GM21619 (cell line): Measurements from ENCODE around the gene ZDHHC24.

ENCODE experiments used
- ATAC-seq: cut with Tn5 transposase; IDR thresholded peaks from one replicate; pipeline ENCODE4 v1.9.1; 2021; ENCODE audit not compliant: unreplicated experiment

Gene ZDHHC24

DNA sequence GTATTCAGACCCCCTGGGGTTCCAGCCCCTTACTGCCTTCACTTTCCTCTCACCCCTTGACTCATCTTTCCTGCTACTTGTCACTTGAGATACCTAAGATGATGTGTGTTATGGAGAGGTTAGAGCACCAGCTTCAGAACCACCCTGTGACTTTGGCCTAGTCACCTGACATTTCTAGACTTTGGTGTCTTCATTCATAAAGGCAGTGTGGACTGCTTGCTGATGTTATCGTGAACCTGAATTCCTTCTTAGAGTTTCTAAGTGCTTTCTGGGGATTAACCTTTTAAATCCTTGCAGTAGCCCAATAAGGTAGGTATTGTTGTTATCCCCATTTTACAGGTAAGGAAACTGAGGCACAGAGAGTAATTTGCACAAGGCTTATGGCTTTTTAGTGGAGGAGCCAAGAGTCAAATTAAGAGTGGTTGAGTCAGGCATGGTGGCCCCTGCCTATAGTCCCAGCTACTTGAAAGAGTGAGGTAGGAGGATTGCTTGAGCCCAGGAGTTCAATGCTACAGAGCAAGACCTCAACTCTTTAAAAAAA is 40.5 kb downstream of the ZDHHC24 start:
- no peak for ATAC-seq

DNA sequence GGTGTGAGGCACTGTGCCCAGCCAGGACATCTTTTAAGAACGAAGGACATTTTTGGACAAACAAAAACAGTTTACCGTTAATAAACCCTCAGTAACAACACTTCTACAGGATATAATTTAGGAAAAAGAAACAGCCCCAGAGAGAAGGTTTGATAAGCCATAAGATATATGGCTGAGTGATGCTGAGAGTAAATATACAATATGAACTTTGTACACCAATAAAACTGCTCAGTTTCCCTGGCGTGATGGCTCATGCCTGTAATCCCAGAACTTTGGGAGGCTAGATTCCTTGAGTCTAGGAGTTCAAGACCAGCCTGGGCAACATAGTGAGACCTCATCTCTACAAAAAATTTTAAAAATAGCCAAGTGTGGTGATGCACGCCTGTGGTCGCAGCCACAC is 47.3 kb downstream of the ZDHHC24 start:
- ATAC-seq, result no peak

DNA sequence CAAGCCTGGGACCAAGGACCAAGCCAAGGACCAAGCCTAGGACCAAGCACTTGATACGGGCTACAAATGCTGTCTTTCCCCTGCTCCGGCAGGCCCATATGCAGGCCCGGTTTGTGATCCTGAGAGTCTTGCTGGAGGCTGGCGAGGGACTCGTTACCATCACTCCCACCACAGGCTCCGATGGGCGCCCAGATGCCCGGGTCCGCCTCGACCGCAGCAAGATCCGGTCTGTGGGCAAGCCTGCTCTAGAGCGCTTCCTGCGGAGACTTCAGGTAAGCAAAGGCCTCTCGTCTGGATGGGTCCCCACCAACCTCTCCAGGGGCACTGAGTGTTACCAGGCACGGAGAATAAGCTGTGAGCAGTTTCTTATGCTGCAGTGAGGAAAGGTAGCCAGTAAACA is 48.6 kb downstream of the ZDHHC24 start:
- ATAC-seq, result no peak

DNA sequence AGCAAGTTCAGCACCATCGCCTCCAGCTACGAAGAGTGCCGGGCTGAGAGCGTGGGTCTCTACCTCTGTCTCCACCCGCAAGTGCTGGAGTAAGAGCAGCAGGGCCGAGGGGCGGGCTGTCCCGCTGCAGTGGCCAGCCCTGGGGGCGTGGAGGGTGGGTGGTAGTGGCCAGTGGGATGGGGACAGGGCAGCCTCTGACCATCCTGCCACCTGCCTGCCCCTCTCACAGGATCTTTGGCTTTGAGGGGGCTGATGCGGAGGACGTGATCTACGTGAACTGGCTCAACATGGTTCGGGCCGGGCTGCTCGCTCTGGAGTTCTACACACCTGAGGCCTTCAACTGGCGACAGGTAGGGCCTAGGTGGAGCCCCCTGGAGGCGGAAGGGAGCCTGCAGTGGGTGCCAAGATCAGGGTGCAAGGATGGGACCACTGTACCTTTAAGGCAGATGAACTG is 50.4 kb downstream of the ZDHHC24 start:
- no peak for ATAC-seq

DNA sequence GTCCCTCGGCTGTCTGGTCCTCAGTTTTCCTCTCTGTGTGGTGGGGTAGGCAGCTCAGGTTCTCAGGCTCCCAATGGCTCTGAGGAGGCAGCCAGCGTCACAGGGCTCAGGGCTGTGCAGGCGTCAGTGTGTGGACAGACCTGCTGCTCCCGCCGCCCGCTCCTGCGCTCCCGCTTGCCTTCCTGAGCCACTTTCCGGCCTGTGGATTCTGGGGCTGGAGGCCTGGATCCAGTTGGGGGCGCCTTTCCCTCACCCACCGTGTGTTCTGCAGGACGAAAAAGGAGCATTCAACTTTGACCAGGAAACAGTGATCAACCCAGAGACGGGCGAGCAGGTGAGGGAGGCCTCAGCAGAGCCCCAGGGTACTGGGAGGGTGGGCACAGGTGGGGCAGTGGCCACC is 50.9 kb downstream of the ZDHHC24 start:
- no peak for ATAC-seq

DNA sequence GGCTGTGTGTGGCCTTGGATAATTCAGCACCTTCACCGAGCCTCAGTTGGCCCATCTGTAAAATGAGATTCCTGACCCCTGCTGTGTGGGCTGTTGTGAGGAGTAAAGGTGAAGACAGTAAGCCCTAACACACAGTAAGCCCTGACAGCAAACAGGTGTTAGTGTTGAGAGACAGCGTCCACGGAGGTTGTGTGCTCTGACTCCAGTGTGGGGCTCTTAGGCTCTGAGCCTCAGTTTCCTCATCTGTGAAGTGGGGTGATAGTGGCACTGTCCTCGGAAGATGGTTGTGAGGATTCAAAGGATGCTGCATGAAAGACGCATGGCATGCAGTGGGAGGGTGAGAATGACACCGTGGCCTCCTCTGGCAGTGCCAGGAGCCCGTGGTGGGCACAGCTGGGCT is 51.4 kb downstream of the ZDHHC24 start:
- no peak for ATAC-seq

DNA sequence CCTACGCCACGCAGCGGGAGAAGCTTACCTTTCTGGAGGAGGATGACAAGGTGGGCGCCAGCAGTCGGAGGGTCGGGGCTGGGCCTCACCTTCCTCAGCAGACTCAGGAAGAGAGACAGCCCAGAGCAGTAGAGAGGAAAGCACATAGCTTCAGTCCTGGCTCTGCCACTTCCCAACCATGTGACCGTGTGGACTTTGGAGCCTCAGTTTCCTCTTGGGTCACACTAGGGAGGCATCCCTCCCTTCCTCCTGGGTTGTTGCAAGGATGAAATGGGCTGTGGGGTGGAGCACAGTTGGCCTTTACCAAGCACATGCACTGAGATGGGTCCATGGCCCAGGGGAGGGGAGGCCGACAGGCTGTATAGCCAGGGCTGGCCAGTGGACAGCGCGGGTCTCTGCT is 52.7 kb downstream of the ZDHHC24 start:
- no peak for ATAC-seq

DNA sequence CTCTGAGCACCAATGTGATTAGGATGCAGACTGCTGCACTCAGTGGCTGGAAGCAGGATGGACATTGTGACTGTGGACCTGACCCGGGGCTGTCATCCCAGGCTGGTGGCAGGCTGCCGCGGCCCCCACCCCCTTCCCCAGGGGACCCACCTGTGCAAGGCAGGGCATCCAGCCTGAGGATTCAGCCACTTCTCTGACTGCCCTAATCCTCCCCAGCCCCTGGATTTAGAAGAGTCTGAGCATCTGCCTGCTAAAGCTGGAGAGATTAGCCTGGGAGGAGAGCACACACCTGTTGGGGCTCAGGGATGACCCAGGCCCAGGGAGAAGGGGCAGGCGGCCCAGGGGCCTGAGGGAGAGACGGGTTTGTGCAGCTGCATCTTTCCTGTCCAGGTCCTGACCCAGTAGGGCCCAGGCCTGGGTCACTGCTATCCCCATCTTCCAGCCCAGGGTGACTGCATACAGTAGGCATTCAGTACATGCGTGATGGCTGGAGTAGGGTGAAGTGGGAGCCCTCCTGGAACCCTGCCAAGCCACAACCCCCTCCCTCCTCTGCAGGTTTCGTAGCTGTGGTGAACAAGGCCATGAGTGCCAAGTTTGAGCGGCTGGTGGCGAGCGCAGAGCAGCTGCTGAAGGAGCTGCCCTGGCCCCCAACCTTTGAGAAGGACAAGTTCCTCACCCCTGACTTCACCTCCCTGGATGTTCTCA is 53.5 kb downstream of the ZDHHC24 start:
- no peak for ATAC-seq

DNA sequence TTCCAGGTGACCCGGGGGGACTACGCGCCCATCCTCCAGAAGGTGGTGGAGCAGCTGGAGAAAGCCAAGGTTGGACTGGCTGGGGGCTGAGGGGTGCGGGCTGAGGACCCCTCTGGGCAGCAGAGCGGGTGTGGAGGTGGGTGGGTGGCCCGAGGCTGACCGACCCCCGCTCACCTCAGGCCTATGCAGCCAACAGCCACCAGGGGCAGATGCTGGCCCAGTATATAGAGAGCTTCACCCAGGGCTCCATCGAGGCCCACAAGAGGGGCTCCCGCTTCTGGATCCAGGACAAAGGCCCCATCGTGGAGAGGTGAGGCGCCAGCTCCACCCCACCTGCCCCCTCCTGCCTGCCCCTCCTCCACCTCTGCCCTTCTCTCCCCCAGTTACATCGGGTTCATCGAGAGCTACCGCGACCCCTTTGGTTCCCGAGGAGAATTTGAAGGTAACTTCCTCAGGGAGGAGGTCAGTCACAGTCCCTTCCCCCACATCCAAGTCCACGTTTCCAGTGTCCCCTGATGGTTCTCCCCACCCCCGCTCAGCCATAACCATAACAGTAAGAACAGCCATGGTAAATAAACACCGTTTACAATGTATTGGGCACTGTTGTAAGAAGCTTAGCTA is 54.4 kb downstream of the ZDHHC24 start:
- ATAC-seq, result no peak

DNA sequence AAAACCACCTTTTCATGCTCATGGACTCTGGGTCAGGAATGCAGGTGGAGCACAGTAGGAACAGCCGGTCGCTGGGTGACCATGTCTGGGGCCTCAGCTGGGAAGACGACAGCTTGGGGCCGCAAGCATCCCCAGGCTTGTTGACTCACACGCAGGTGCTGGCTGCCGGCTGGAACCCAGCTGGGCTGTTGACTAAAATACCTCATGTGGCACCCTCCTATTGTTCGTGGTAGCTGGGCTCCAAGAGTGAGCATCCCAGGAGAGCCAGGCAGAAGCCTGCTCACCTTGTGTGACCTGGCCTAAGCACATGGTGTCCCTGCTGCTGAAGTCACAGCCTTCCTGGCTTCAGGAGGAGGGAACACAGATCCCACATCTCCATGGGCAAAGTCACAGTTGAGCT is 56.2 kb downstream of the ZDHHC24 start:
- no peak for ATAC-seq

DNA sequence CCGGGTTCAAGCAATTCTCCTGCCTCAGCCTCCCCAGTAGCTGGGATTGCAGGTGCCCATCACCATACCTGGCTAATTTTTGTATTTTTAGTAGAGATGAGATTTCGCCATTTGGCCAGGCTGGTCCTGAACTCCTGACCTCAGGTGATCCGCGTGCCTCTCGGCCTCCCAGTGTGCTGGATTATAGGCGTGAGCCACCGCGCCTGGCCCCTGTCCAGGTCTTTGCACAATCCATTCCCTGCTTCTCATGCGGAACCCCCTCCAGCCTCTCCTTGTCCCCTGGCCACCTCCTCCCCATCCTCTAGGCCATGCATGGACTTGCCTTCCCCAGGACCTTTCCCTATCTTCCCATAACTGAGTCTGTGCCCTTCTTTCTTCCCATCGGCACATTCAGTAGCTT is 56.9 kb downstream of the ZDHHC24 start:
- no peak for ATAC-seq

DNA sequence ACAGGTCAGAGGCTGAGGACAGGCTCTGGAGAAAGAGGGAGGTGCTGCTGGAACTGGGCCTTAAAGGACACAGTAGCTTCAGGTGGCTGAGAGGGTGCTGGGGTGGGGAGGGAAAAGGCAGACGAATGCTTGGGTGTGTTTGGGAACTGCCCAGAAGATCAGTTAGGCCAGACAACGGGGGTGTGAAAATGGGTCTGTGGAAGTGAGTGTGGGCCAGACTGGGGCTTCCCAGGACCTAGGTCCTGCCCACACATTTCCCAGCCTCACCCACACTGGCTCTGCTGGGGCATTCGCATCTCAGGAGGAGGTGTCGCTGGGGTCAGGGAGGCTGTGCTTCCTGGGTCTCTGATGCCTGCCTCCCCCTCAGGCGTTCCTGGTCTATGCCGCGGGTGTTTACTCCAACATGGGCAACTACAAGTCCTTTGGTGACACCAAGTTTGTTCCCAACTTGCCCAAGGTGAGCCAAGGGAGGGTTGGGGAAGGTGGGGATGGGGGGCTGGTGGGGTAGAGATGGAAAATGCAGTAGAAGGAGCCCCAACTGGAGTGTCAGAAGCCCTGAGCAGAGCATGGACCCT is 61.0 kb downstream of the ZDHHC24 start:
- no peak for ATAC-seq

DNA sequence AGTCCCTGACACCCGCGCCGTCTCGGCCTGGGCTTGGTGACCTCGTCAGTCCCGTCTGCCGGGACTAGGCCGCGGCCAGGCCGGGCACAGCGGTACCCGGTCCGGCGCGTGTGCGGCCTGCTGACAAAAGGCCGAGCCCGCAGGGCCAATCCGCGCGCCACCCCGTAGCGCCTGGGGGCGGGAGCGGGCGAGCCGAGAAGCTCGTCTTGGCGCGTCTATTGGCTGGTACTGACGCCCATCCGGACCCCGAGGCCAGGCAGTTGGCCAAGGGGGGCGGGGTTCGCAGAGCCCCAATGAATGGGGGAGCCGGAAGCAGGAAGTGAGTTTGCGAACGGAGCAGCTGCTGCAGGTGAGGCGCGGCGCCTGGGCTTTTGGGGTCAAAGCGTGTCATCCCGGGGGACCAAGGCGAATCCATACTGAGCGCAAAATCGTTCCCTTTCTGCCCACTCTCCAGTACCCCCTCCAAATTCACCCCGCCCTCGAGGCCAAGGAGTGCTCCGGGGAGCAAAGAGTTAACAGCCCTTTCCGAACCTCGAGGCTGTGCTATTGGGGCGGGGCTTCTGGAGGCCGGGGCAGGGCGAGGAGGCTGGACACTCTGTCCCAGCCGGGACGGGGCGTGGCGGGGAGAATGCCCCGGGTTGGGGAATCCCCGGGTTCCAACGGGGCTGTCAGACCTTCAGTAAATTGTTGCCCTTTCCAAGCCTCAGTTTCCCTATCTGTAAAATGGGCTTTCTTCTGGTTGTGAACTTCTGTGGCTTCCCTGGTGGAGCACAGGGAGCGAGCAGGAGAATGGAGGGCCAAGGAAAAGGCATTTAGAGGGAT is 65.5 kb downstream of the ZDHHC24 start, which contains the start of gene DPP3:
Gene DPP3 (plus strand): TSS at position 318 of the 822 bp plus-strand sequence. CDS start 1,767 bp downstream, outside the sequence.
- peak; percentile 88 for ATAC-seq

DNA sequence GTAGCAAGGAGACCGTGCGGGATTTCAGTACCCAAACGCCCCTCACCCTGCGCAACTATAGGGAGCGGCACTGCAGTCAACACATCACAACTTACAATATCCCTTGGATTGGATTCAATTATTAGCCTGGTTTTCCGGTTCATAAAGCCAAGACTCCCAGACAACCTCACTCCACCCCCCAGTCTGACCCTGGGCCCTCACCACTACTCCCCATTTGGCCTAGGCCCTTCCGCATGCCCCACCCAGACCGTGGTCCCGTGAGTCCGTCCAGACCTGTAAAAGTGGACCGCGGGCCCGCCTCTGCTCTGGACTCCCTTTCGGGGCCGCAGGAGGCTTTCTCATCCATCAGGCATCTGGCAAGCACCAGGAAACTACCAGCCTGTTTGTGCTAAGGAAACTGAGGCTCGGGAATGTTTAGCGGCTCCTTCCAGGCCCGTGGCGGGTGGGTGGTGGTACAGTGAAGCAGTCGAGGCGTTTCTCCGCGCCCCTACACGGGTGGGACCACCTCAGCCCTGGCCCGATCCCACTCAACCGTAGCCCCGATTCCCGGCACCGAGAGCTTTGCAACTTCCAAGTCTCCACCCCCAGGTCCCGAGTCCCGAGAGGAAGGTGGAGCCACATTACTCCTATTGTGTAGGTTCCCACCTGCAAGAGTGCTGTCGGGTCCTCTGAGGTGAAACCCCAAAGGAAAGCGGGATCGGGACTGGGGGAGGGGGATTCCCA is 66.3 kb downstream of the ZDHHC24 start:
- no peak for ATAC-seq

DNA sequence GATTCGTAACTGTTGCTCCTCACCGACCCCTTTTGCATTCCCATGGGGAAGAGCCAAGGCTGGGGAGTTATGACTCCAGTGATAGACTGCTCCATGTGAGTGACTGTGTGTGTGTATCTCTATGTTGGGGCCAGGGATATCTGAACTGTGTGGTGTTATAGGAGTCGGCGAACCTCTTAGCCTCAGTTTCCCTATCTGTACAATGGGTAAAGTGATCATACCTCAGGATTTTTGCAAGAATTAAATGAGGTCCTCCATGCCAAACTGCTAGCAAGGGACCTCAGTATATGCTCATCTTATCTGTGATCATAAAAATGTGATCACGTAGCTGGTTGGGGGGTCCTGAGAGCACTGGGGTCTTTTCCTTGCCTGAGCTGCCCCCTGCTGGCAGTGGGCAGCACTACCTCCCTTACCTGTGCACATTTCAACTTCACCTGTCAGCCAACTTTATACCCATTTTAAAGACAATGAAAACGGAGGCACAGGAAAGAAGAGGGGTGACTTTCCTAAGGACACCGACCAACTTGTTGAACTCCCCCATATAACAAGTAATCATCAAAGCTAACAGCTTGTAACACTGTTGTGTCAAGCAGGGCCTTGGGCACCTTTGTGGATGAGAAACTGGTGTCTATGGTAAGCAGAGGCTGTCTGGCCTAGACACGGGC is 67.0 kb downstream of the ZDHHC24 start:
- no peak for ATAC-seq

DNA sequence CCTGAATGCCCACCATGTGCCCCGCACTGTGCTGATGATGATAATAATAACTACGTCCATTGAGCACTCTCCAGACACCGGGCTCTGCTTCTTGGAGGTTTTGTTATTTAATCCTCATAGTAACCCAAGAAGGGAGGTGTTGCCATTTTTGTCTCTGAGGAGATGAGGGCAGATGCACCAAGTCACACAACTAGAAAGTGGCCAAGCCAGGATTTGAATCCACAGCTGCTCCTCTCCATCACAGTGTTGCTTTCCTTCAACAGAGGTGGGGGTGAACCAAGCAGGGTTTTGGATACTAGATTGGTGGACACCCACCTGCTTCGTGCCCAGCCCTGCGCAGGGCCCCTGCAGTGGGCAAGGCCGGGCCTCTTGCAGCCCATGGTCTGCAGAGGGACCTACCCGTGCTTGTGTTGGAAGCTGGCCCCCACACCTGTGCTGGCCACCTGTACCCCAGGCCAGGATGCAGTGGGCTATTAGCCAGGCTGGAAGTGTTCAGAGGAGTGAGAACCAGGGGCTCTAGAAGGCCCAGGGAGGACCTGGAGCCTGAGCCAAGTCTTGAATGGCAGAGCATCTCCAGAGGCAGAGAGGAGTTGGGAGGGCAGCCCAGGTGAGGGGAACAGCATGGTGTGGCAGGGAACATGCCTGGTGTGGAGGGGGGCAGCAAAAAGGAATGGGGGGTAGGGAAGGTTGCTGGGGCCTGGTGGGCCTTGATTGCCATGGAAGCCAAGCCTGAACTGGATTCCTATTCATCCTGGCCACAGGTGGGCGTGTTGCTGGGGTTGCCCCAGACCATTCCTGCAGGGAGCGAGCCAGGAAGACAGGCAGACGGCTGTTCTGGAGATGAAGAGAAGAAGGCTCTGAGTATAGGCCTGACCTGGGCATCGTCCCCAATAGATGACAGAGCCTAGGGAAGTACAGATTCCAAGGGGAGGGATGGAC is 68.3 kb downstream of the ZDHHC24 start:
- ATAC-seq, result no peak

DNA sequence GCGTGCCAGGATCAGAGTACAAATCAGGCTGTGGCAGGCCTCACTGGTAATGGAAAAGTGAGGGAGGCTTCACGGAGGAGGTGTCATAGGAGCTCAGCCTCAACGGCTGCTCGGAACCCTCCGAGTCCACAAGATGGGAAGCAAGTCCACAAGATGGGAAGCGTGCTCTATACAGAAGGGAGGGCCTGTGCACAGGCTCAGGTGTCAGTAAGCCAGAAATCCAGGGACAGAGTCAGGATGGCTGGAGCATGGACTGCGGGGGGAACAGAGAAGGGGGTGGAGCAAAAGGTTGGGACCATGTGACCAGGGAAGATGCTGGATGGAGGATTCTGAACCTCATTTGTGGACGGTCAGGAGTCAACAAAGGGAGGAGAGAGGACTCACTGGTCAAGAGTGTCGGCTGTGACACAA is 69.0 kb downstream of the ZDHHC24 start:
- ATAC-seq, result no peak

DNA sequence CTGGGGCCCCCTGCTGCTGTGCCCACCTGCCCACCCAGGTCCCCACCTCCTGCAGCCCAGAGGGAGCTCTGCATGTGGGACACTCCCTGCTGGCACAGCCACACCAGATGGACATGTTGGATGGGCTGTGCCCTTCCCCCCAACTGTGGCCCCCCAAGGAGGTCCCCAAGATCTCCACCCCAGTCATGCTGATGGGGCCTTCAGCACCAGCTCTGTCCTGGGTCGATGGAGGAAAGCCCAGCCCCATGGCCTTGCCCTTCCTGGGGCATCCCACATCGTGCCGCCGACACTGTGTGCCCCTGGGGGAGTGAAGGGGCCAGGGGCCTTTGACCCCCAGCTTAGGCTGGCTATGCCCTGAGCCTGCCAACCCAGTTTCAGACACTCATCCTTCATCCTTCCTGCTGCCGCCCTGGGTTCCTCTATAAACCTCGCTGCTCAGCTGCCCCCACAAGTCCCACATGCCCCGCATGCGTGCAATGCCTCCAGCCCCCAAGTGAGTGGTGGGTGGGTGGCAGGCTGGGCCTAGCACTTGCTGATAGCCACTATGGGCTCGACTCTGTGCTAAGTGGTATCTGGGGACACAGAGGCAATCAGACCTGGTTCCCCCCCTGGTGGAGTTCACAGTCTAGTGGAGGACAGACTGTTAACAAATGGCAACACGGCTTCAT is 69.5 kb downstream of the ZDHHC24 start:
- ATAC-seq, result no peak
